ENCODE results near the gene ADH1A.
"Not testable (repeated sequence)": the region's sequence is repeated elsewhere in the genome, so short reads cannot be mapped to it uniquely, and the experiment has no call there.

The ADH1A gene

GRCh38 chr4:99276417-99276816, 14.4 kb downstream of the ADH1A start:
- no peak for DNase-seq

DNA sequence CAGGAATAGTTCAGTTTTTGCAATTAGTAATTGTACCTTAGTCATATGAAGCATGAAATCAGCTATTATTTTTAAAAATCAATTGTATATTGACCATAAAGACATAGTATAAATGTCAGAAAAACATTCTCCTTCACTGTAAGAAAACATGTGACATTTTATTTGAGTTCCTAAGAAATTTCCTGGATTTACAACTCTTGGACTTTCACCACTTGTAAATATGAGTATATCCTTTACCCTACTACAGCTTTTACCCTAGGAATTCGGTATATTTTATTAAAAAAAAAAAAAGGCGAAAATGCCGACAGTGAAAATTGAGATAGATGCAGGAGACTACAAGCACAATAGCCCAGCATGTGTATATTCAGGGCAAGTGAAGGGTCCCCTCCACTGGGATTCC, 14.9 kb downstream of the ADH1A start:
- no peak for DNase-seq

GRCh38 chr4:99275050-99275449, 15.7 kb downstream of the ADH1A start:
- no peak for DNase-seq

GRCh38 chr4:99273704-99274103, 17.1 kb downstream of the ADH1A start:
- no peak for DNase-seq

- DNase-seq: no peak
Observed at GRCh38 chr4:99264927-99265326, 25.9 kb downstream of the ADH1A start.

DNA sequence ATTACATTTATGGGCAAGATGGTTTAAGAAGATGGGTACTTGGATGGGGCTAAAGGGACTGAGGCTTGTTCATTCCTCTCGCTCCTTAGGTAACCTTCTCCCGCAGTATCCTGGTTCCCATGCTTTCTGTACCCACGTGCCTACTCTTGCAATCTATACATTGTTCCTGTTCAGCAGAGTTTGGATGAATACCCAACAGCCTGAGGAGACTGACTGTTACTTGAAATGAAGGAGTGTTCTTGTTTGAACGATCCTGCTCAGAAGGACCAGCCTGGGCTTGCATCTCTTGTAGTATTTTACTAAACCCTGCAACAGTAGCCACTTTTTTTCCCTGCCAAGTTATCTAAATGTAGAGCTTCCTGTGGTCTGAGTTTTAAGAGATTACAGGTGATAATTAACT, 38.0 kb downstream of the ADH1A start:
- DNase-seq: no peak

GRCh38 chr4:99248714-99249113, 42.1 kb downstream of the ADH1A start:
- no peak for DNase-seq

- peak; percentile 8 for DNase-seq
Observed at GRCh38 chr4:99235955-99236354, 54.8 kb downstream of the ADH1A start.

DNA sequence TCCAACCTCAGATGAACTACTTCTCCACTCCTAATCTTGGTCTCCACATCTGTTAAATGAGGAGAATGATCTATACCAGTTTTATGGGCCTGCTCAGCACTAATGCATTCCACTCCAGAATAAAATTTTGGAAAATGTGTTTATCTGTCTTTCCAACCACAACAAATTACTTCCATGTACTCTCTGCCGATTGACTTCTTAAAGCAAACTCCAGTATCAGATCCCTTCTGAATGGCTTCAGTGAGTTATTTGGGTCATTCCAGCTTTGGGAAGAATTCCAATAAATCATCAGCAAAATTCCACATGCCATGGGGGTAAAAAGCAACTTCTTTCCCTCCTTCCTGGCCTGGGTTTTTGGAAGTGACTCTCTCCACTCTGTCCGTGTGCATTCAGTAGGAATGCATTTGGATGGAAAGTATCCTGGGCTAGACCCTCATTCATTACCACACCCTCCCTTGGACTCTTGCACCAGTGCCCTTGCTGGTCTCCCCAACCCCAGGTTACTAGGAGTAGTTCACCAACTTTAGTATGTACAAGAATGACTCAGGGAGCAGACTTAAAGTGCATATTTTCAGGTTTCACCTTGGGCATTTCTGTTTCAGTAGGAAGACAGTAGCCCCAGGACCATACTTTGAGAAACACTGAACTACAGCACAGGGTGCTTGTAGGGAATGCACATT, 56.3 kb downstream of the ADH1A start:
- no peak for DNase-seq

GRCh38 chr4:99233397-99233796, 57.4 kb downstream of the ADH1A start:
- not testable (repeated sequence) for DNase-seq

DNA sequence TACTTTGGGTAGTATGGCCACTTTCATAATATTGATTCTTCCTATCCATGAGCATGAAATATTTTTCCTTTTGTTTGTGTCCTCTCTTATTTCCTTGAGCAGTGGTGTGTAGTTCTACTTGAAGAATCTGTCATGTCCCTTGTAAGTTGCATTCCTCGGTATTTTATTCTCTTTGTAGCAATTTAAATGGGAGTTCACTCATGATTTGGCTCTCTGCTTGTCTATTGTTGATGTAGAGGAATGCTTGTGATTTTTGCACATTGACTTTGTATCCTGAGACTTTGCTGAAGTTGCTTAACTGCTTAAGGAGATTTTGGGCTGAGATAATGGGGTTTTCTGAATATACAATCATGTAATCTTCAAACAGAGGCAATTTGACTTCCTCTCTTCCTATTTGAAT, 62.1 kb downstream of the ADH1A start:
- not testable (repeated sequence) for DNase-seq

GRCh38 chr4:99227646-99228045, 63.1 kb downstream of the ADH1A start:
- not testable (repeated sequence) for DNase-seq
